Duodenal mucosa (tissue), 2 donors: Measurements from ENCODE around the gene CALN1.

ENCODE experiments used
- H3K27ac ChIP-seq: one replicate; pipeline ENCODE4 v1.7.0; 2013; ENCODE audit warnings: low read depth, low read length
- H3K27me3 ChIP-seq, 2 donors: one replicate each; pipeline ENCODE4 v1.7.0; 2013; ENCODE audit warnings: low read length in 2 of 2, control low read depth in 1 of 2; ENCODE audit not compliant: insufficient read depth in 2 of 2, control insufficient read depth in 1 of 2
- H3K36me3 ChIP-seq, 2 donors: one replicate each; pipeline ENCODE4 v1.7.0; 2013; ENCODE audit warnings: low read length in 2 of 2, control low read depth in 1 of 2; ENCODE audit not compliant: insufficient read depth in 2 of 2, control insufficient read depth in 1 of 2
- H3K4me1 ChIP-seq, 2 donors: one replicate each; pipeline ENCODE4 v1.7.0; 2013; ENCODE audit warnings: low read length in 2 of 2, control low read depth in 1 of 2; ENCODE audit not compliant: insufficient read depth in 2 of 2, control insufficient read depth in 1 of 2
- H3K4me3 ChIP-seq, 2 donors: one replicate each; pipeline ENCODE4 v1.7.0; 2013; ENCODE audit warnings: low read length in 2 of 2, low read depth in 1 of 2
- H3K9ac ChIP-seq, 2 donors: one replicate each; pipeline ENCODE4 v1.7.0; 2013; ENCODE audit warnings: low read length in 2 of 2, low read depth in 1 of 2
- H3K9me3 ChIP-seq, 2 donors: one replicate each; pipeline ENCODE4 v1.7.0; 2013; ENCODE audit warnings: low read length in 2 of 2, control low read depth in 1 of 2; ENCODE audit not compliant: control insufficient read depth in 1 of 2

CALN1 gene

GRCh38 chr7:72114129-72114528 is 298.0 kb downstream of the CALN1 start:
- no peaks in the 10 kb centered on the region for H3K4me1 ChIP-seq

GRCh38 chr7:72112992-72113391 is 299.1 kb downstream of the CALN1 start:
- H3K27me3 ChIP-seq: no peaks in the 10 kb centered on the region
- H3K9me3 ChIP-seq: peaks cover 15 to 18% of the 10 kb centered on the region in 2 donors
- no peaks in the 10 kb centered on the region for H3K4me1 ChIP-seq
- H3K27ac ChIP-seq: no peak overlapping the region
- H3K36me3 ChIP-seq: no peaks in the 10 kb centered on the region
- H3K4me3 ChIP-seq: no peak overlapping the region
- no peak overlapping the region for H3K9ac ChIP-seq

More at GRCh38 chr7:72114129-72114528, 298.0 kb downstream of the CALN1 start:
- Histone ChIP-seq H3K9ac (no peak overlapping the region), H3K36me3 (no peaks in the 10 kb centered on the region), H3K4me3 (no peak overlapping the region), H3K9me3 (peaks cover 4 to 12% of the 10 kb centered on the region in 2 donors), H3K27me3 (no peaks in the 10 kb centered on the region), H3K27ac (no peak overlapping the region)

GRCh38 chr7:72112530-72112929 is 299.6 kb downstream of the CALN1 start:
- Histone ChIP-seq H3K36me3 (no peaks in the 10 kb centered on the region), H3K4me3 (no peak overlapping the region), H3K27ac (no peak overlapping the region), H3K4me1 (no peaks in the 10 kb centered on the region), H3K9me3 (peaks cover 15 to 18% of the 10 kb centered on the region in 2 donors), H3K27me3 (no peaks in the 10 kb centered on the region), H3K9ac (no peak overlapping the region)

GRCh38 chr7:72111086-72111485 is 301.1 kb downstream of the CALN1 start:
- Histone ChIP-seq H3K36me3 (no peaks in the 10 kb centered on the region), H3K4me3 (no peak overlapping the region), H3K9ac (no peak overlapping the region), H3K27me3 (no peaks in the 10 kb centered on the region), H3K27ac (no peak overlapping the region), H3K9me3 (peaks cover 15 to 19% of the 10 kb centered on the region in 2 donors), H3K4me1 (no peaks in the 10 kb centered on the region)

- Histone ChIP-seq H3K9ac (no peak overlapping the region), H3K4me3 (no peak overlapping the region), H3K4me1 (no peaks in the 10 kb centered on the region), H3K27ac (no peak overlapping the region), H3K27me3 (no peaks in the 10 kb centered on the region), H3K9me3 (peaks cover 15 to 22% of the 10 kb centered on the region in 2 donors), H3K36me3 (no peaks in the 10 kb centered on the region)
These were observed 302.6 kb downstream of the CALN1 start for GRCh38 chr7:72109566-72109965.

GRCh38 chr7:72106405-72106804 is 305.7 kb downstream of the CALN1 start:
- no peak overlapping the region for H3K27ac ChIP-seq
- peaks cover 15 to 31% of the 10 kb centered on the region in 2 donors for H3K9me3 ChIP-seq
- no peak overlapping the region for H3K9ac ChIP-seq
- no peak overlapping the region for H3K4me3 ChIP-seq
- no peaks in the 10 kb centered on the region for H3K27me3 ChIP-seq
- H3K36me3 ChIP-seq: no peaks in the 10 kb centered on the region
- H3K4me1 ChIP-seq: no peaks in the 10 kb centered on the region

GRCh38 chr7:72101444-72101843 is 310.7 kb downstream of the CALN1 start:
- Histone ChIP-seq H3K27me3 (no peaks in the 10 kb centered on the region), H3K27ac (no peak overlapping the region), H3K36me3 (no peaks in the 10 kb centered on the region), H3K9ac (no peak overlapping the region), H3K4me1 (no peaks in the 10 kb centered on the region), H3K4me3 (no peak overlapping the region), H3K9me3 (peaks cover 13% of the 10 kb centered on the region in 2 donors)

- no peaks in the 10 kb centered on the region for H3K27me3 ChIP-seq
- H3K27ac ChIP-seq: no peak overlapping the region
- no peaks in the 10 kb centered on the region for H3K36me3 ChIP-seq
- H3K4me1 ChIP-seq: no peaks in the 10 kb centered on the region
- H3K4me3 ChIP-seq: no peak overlapping the region
- no peak overlapping the region for H3K9ac ChIP-seq
- H3K9me3 ChIP-seq: peaks cover 9 to 13% of the 10 kb centered on the region in 2 donors
These were observed 312.4 kb downstream of the CALN1 start for GRCh38 chr7:72099784-72100183.

GRCh38 chr7:72098807-72099580 is 313.1 kb downstream of the CALN1 start:
- no peaks in the 10 kb centered on the region for H3K36me3 ChIP-seq
- no peaks in the 10 kb centered on the region for H3K4me1 ChIP-seq
- no peak overlapping the region for H3K9ac ChIP-seq
- H3K27me3 ChIP-seq: no peaks in the 10 kb centered on the region
- H3K27ac ChIP-seq: no peak overlapping the region
- H3K9me3 ChIP-seq: peaks cover 8 to 13% of the 10 kb centered on the region in 2 donors
- no peak overlapping the region for H3K4me3 ChIP-seq

GRCh38 chr7:72097226-72097625 is 314.9 kb downstream of the CALN1 start:
- no peaks in the 10 kb centered on the region for H3K4me1 ChIP-seq
- H3K9ac ChIP-seq: no peak overlapping the region
- no peaks in the 10 kb centered on the region for H3K27me3 ChIP-seq
- no peak overlapping the region for H3K27ac ChIP-seq
- H3K36me3 ChIP-seq: no peaks in the 10 kb centered on the region
- H3K9me3 ChIP-seq: peaks cover 0 to 13% of the 10 kb centered on the region in 2 donors
- no peak overlapping the region for H3K4me3 ChIP-seq
